CD4-positive, alpha-beta T cell (primary cell): ENCODE measurements around the gene RAB14. TPM values are rescaled to one million over a fixed set of nuclear protein-coding genes. Genes with fewer than 3 reads are reported as not detected.

ENCODE experiments used
- ATAC-seq: fragments of 200-7000 bp; cut with Tn5 transposase; one replicate; pipeline ENCODE4 v1.10.0; 2022; ENCODE audit warnings: mild to moderate bottlenecking; ENCODE audit not compliant: poor library complexity
- CTCF ChIA-PET: fragments of 350-600 bp; sonication (Branson Sonifier 250); formaldehyde crosslinking; loops from one replicate; lab custom pipeline; 2021; ENCODE audit warnings: antibody characterized with exemption, inconsistent platforms; lab: Charles Lee
- POLR2A ChIA-PET: fragments of 350-600 bp; sonication (Branson Sonifier 250); formaldehyde crosslinking; loops from one replicate; lab custom pipeline; 2021; ENCODE audit warnings: antibody characterized with exemption, inconsistent platforms; lab: Charles Lee
- DNase-seq, 14 experiments: peaks; one replicate each; pipeline ENCODE4 v3.0.0-alpha.2; 2013 to 2020; ENCODE audit warnings: mixed read lengths in 2 of 14
- H3K27ac ChIP-seq, 2 donors: one replicate each; pipeline versions ENCODE4 v1.5.1 to v1.7.0; 2013; ENCODE audit warnings: low read length in 2 of 2, low read depth in 1 of 2, mild to moderate bottlenecking in 1 of 2
- H3K27me3 ChIP-seq, 2 experiments: 1 replicate in 1 of 2; 2 replicates in 1 of 2; pipeline versions ENCODE4 v1.6.1 to v1.7.0; 2013; ENCODE audit warnings: low read length in 2 of 2, control low read depth in 1 of 2, mild to moderate bottlenecking in 1 of 2, moderate library complexity in 1 of 2; ENCODE audit not compliant: insufficient read depth in 2 of 2, control insufficient read depth in 1 of 2
- H3K36me3 ChIP-seq: one replicate; pipeline ENCODE4 v1.6.1; 2013; ENCODE audit warnings: low read length, control low read depth; ENCODE audit not compliant: insufficient read depth
- H3K4me1 ChIP-seq: one replicate; pipeline ENCODE4 v1.6.1; 2013; ENCODE audit warnings: low read length, control low read depth; ENCODE audit not compliant: insufficient read depth
- H3K4me3 ChIP-seq: one replicate; pipeline ENCODE4 v1.5.1; 2013; ENCODE audit warnings: mild to moderate bottlenecking, low read length, moderate library complexity
- H3K9me3 ChIP-seq, 2 experiments: 1 replicate in 1 of 2; 2 replicates in 1 of 2; pipeline versions ENCODE4 v1.6.1 to v1.7.0; 2013; ENCODE audit warnings: low read length in 2 of 2, mild to moderate bottlenecking in 2 of 2, control low read depth in 1 of 2, moderate library complexity in 1 of 2; ENCODE audit not compliant: control insufficient read depth in 1 of 2, insufficient read depth in 1 of 2
- H3K27ac Mint-ChIP-seq: one replicate; pipeline ENCODE4 v1.8.0; 2020; ENCODE audit warnings: mixed read lengths
- H3K27me3 Mint-ChIP-seq: one replicate; pipeline ENCODE4 v1.8.0; 2021; ENCODE audit warnings: mixed read lengths
- H3K36me3 Mint-ChIP-seq: one replicate; pipeline ENCODE4 v1.8.0; 2021; ENCODE audit warnings: low read depth, mixed read lengths
- H3K4me1 Mint-ChIP-seq: one replicate; pipeline ENCODE4 v1.8.0; 2021; ENCODE audit warnings: low read depth, mixed read lengths
- H3K4me3 Mint-ChIP-seq: one replicate; pipeline ENCODE4 v1.8.0; 2020; ENCODE audit warnings: mild to moderate bottlenecking, mixed read lengths
- H3K9me3 Mint-ChIP-seq: one replicate; pipeline ENCODE4 v1.8.0; 2020; ENCODE audit warnings: mixed read lengths
- intact Hi-C, 2 experiments: fragments of 100-400 bp; cut with DNase I in 1 of 2; cut with micrococcal nuclease in 1 of 2; formaldehyde crosslinking; loops; one replicate each; pipeline versions ENCODE4 v1.15.1 to v1.9.0; 2023 to 2025; cut with DNase I, micrococcal nuclease
- total RNA-seq, 174 experiments: library from RNA in 2 of 174; stranded (reverse) in 2 of 174; gene quantifications; one replicate each; pipeline ENCODE4 v1.2.3 and lab custom pipeline; 2021 to 2026
- TF ChIP-seq, protein P1 (sequence below): fragments of 200-600 bp; IDR thresholded peaks from one replicate; pipeline ENCODE4 v1.8.0; 2022; ENCODE audit warnings: antibody characterized with exemption, mild to moderate bottlenecking

Gene RAB14
- total RNA-seq, 2 experiments from 2014 or later, result 57.4 to 58.2 TPM

DNA sequence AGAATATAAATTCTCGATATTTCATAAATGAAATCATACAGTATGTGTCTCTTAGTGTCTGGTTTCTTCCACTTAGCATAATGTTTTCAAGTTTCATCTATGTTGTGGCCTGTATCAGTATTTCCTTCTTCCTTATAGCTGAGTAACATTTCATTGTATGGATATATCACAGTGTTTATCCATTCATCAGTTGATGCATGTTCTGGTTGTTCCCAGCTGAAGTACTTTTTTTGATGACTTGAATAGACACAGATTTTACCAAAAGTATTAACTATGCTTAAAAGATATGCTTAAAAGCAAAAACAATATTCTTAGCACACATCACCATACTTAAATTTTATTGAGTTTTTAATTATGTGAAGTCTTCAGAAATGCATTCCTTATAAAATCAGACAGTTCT lies 12.7 kb downstream of the RAB14 start:
- Histone ChIP-seq H3K27me3 (no peaks in the 10 kb centered on the region), H3K27ac (no peak overlapping the region), H3K36me3 (peaks cover 29% of the 10 kb centered on the region), H3K9me3 (no peaks in the 10 kb centered on the region), H3K4me3 (no peak overlapping the region), H3K4me1 (peaks cover 19% of the 10 kb centered on the region)
- Mint-ChIP-seq H3K36me3 (peaks cover 62% of the 10 kb centered on the region), H3K9me3 (no peaks in the 10 kb centered on the region), H3K27ac (peak overlapping the region; percentile 83), H3K4me3 (no peak overlapping the region), H3K27me3 (no peaks in the 10 kb centered on the region), H3K4me1 (peaks cover 92% of the 10 kb centered on the region)
- POLR2A ChIA-PET, result interaction anchor here (1.5 to 6.3 kb wide), 2 partner anchors 12 to 20 kb away, joined by 3 to 50 read pairs; partner anchors contain the start of gene RAB14
- TF ChIP-seq, protein P1, sequence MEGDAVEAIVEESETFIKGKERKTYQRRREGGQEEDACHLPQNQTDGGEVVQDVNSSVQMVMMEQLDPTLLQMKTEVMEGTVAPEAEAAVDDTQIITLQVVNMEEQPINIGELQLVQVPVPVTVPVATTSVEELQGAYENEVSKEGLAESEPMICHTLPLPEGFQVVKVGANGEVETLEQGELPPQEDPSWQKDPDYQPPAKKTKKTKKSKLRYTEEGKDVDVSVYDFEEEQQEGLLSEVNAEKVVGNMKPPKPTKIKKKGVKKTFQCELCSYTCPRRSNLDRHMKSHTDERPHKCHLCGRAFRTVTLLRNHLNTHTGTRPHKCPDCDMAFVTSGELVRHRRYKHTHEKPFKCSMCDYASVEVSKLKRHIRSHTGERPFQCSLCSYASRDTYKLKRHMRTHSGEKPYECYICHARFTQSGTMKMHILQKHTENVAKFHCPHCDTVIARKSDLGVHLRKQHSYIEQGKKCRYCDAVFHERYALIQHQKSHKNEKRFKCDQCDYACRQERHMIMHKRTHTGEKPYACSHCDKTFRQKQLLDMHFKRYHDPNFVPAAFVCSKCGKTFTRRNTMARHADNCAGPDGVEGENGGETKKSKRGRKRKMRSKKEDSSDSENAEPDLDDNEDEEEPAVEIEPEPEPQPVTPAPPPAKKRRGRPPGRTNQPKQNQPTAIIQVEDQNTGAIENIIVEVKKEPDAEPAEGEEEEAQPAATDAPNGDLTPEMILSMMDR, result no peak
- no peak for ATAC-seq
- DNase-seq, result no peak
- intact Hi-C loops, result no loop called here
- CTCF ChIA-PET, result interaction anchor here (2.0 to 2.4 kb wide), 2 partner anchors 13 to 19 kb away, joined by 7 to 9 read pairs; no protein-coding TSS in a partner anchor

DNA sequence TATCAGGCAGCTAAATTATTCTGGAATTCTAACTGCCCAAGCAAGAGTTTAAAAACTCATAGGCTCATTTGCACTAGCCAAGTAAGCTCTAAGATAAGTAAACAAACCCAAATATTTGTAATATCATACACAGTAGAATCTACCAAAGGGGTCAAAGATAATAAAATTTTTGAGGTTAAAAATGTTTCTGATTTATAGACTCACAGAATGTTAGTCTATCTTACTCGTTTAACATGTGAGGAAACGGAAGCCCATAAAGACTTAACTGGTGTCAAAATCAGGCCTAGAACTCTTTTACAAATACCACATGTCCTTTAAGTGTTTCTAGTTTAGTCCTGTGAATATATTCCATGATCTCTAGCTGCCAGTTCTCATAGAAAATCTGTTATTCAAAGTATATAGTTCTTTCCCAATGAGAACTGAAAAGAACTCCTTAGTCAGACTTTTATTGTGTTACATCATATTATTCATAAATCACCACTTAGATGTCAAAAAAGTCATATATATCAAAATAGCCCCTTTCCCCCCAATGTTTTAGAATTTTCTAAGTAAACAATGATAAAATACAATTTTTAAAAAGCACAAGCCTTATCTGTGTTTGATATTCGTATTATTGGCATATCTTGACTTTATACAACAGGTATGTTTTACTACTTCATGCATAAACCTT lies 13.9 kb downstream of the RAB14 start:
- intact Hi-C loops, result no loop called here
- H3K27ac ChIP-seq, result no peak overlapping the region
- ATAC-seq, result no peak
- no peak overlapping the region for H3K4me3 ChIP-seq
- peaks cover 92% of the 10 kb centered on the region for H3K4me1 Mint-ChIP-seq
- peak overlapping the region; percentile 79 for H3K27ac Mint-ChIP-seq
- peaks cover 40% of the 10 kb centered on the region for H3K36me3 ChIP-seq
- peaks cover 17% of the 10 kb centered on the region for H3K4me1 ChIP-seq
- H3K36me3 Mint-ChIP-seq, result peaks cover 75% of the 10 kb centered on the region
- ChIA-PET POLR2A (interaction anchor here (1.5 to 6.3 kb wide), 3 partner anchors 12 to 18 kb away, joined by 3 to 50 read pairs (median 11); partner anchors contain the start of gene RAB14), CTCF (interaction anchor here (1.3 to 2.4 kb wide), 2 partner anchors 14 to 18 kb away, joined by 3 to 9 read pairs; partner anchors contain the start of gene RAB14)
- H3K27me3 Mint-ChIP-seq, result no peaks in the 10 kb centered on the region
- no peak overlapping the region for H3K4me3 Mint-ChIP-seq
- TF ChIP-seq, protein P1, result no peak
- no peak for DNase-seq
- H3K9me3 Mint-ChIP-seq, result no peaks in the 10 kb centered on the region
- no peaks in the 10 kb centered on the region for H3K9me3 ChIP-seq
- H3K27me3 ChIP-seq, result no peaks in the 10 kb centered on the region

DNA sequence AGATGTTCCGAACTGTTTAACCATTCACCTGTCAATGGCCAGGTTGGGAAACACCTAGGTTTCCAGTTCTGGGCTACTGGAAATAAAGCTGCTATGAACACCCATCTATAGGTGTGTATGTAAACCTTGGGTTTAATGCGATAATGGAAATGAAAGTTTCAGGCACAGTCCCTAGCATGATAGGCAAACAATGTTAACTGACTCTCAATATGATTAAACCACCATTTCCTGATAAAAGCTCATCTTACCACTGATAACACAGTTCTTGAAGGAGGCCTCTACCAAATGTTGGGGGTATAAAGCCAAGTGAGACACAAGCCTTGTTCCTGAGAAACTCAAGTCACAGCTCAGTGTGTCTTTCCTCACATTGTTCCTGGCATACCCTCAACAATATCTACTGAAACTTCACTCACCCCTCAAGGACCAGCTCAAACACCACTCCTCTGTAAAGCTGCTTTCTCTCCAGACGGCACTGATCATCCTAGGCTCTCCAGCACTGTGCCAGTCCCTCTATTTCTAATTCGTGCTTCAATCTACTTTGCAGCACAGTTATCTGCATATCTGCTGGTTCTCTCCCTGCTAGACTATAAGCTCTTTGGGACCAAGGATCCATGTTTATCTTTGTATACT lies 15.8 kb downstream of the RAB14 start:
- H3K36me3 Mint-ChIP-seq, result peaks cover 78% of the 10 kb centered on the region
- ChIA-PET POLR2A (interaction anchor here (0.7 to 6.3 kb wide), 5 partner anchors 10 to 30 kb away, joined by 3 to 50 read pairs (median 4); partner anchors contain the start of gene RAB14), CTCF (interaction anchor here (1.6 kb wide), 1 partner anchor 17 kb away, joined by 8 read pairs; no protein-coding TSS in a partner anchor)
- H3K4me1 Mint-ChIP-seq, result peaks cover 75% of the 10 kb centered on the region
- H3K4me3 Mint-ChIP-seq, result no peak overlapping the region
- intact Hi-C loops, result no loop called here
- no peaks in the 10 kb centered on the region for H3K27me3 ChIP-seq
- no peaks in the 10 kb centered on the region for H3K9me3 ChIP-seq
- H3K36me3 ChIP-seq, result peaks cover 57% of the 10 kb centered on the region
- peaks cover 12% of the 10 kb centered on the region for H3K4me1 ChIP-seq
- no peaks in the 10 kb centered on the region for H3K27me3 Mint-ChIP-seq
- H3K27ac ChIP-seq, result peak overlapping the region in 1 of 2 donors; percentile 42
- peak; percentile 26 for ATAC-seq
- H3K4me3 ChIP-seq, result no peak overlapping the region
- H3K9me3 Mint-ChIP-seq, result no peaks in the 10 kb centered on the region
- DNase-seq, result no peak
- peak overlapping the region; percentile 74 for H3K27ac Mint-ChIP-seq
- TF ChIP-seq, protein P1, result no peak
